Measurements from ENCODE around the gene THSD4.

The THSD4 gene

GRCh38 chr15:71097890-71098289, 17.4 kb upstream of the THSD4 start:
- no peak for DNase-seq (ENCODE audit: low read depth in 1 of 2, low spot score in 1 of 2)

- DNase-seq (ENCODE audit: low read depth in 1 of 2, low spot score in 1 of 2), result no peak
These were observed 16.4 kb upstream of the THSD4 start for GRCh38 chr15:71098920-71099319.

- DNase-seq (ENCODE audit: low read depth in 1 of 2, low spot score in 1 of 2), result no peak
These were observed 12.1 kb upstream of the THSD4 start for GRCh38 chr15:71103102-71103676.

- DNase-seq (ENCODE audit: low read depth in 1 of 2, low spot score in 1 of 2), result no peak
These were observed 10.6 kb upstream of the THSD4 start for GRCh38 chr15:71104636-71105035.

GRCh38 chr15:71105444-71105843, 9.8 kb upstream of the THSD4 start:
- DNase-seq (ENCODE audit: low read depth in 1 of 2, low spot score in 1 of 2), result no peak

GRCh38 chr15:71106802-71107500, 8.3 kb upstream of the THSD4 start:
- no peak for DNase-seq (ENCODE audit: low read depth in 1 of 2, low spot score in 1 of 2)

- DNase-seq (ENCODE audit: low read depth in 1 of 2, low spot score in 1 of 2), result no peak
These were observed 7.8 kb upstream of the THSD4 start for GRCh38 chr15:71107501-71107815.

- DNase-seq (ENCODE audit: low read depth in 1 of 2, low spot score in 1 of 2), result no peak
These were observed 6.1 kb upstream of the THSD4 start for GRCh38 chr15:71109130-71109529.

- DNase-seq (ENCODE audit: low read depth in 1 of 2, low spot score in 1 of 2), result no peak
These were observed 5.4 kb upstream of the THSD4 start for GRCh38 chr15:71109905-71110304.

GRCh38 chr15:71110405-71111180, 4.7 kb upstream of the THSD4 start:
- DNase-seq (ENCODE audit: low read depth in 1 of 2, low spot score in 1 of 2), result no peak

- DNase-seq (ENCODE audit: low read depth in 1 of 2, low spot score in 1 of 2), result no peak
These were observed 4.1 kb upstream of the THSD4 start for GRCh38 chr15:71111181-71111565.

GRCh38 chr15:71111950-71112349, 3.3 kb upstream of the THSD4 start:
- no peak for DNase-seq (ENCODE audit: low read depth in 1 of 2, low spot score in 1 of 2)

- no peak for DNase-seq (ENCODE audit: low read depth in 1 of 2, low spot score in 1 of 2)
These were observed 2.8 kb upstream of the THSD4 start for GRCh38 chr15:71112429-71112828.

GRCh38 chr15:71114066-71114680, 1.1 kb upstream of the THSD4 start:
- no peak for DNase-seq (ENCODE audit: low read depth in 1 of 2, low spot score in 1 of 2)

GRCh38 chr15:71115567-71116351, 488 bp downstream of the THSD4 start:
- DNase-seq (ENCODE audit: low read depth in 1 of 2, low spot score in 1 of 2), result no peak

GRCh38 chr15:71116366-71116765, 1.1 kb downstream of the THSD4 start:
- no peak for DNase-seq (ENCODE audit: low read depth in 1 of 2, low spot score in 1 of 2)

- DNase-seq (ENCODE audit: low read depth in 1 of 2, low spot score in 1 of 2), result no peak
These were observed 1.7 kb downstream of the THSD4 start for GRCh38 chr15:71116942-71117341.

GRCh38 chr15:71117714-71118305, 2.5 kb downstream of the THSD4 start:
- DNase-seq (ENCODE audit: low read depth in 1 of 2, low spot score in 1 of 2), result no peak

GRCh38 chr15:71118345-71118744, 3.1 kb downstream of the THSD4 start:
- no peak for DNase-seq (ENCODE audit: low read depth in 1 of 2, low spot score in 1 of 2)

- DNase-seq (ENCODE audit: low read depth in 1 of 2, low spot score in 1 of 2), result no peak
These were observed 3.8 kb downstream of the THSD4 start for GRCh38 chr15:71118881-71119632.

All from activated CD4-positive, alpha-beta T cell treated with anti-CD3 and anti-CD28 coated beads, Interleukin-2, amount 50 U/mL, for 24 hours (primary cell).